HG03565 (cell line): Measurements from ENCODE around the gene GOLGA8T.
"Not testable (repeated sequence)": the region's sequence is repeated elsewhere in the genome, so short reads cannot be mapped to it uniquely, and the experiment has no call there.

Experiments used
- ATAC-seq: cut with Tn5 transposase; IDR thresholded peaks from one replicate; pipeline ENCODE4 v1.9.1; 2021; ENCODE audit warnings: mild to moderate bottlenecking, moderate library complexity; ENCODE audit not compliant: unreplicated experiment

GOLGA8T gene

GRCh38 chr15:30189754-30190153, 54.9 kb downstream of the GOLGA8T start:
- ATAC-seq, result not testable (repeated sequence)

GRCh38 chr15:30191143-30191542, 56.3 kb downstream of the GOLGA8T start:
- not testable (repeated sequence) for ATAC-seq

DNA sequence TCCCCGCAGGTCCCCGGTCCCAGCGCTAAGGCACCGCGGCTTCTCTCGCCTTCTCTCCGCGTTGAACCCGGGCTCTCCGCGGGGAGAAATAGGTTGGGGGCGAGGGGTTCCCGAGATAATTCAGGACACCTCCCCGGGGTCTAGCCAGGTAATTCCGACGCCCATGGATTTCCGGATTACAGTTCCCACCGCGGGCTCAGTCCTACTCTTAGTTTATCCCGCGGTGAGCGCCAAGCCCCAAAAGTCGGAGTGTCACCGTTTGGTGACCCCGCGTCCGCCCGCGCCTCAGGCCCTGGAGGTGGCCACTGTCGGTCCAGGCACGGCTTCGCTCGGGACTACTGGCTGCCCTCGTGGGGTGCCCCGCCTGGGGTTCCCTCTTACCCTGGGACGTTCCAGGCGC, 56.8 kb downstream of the GOLGA8T start:
- ATAC-seq, result not testable (repeated sequence)

DNA sequence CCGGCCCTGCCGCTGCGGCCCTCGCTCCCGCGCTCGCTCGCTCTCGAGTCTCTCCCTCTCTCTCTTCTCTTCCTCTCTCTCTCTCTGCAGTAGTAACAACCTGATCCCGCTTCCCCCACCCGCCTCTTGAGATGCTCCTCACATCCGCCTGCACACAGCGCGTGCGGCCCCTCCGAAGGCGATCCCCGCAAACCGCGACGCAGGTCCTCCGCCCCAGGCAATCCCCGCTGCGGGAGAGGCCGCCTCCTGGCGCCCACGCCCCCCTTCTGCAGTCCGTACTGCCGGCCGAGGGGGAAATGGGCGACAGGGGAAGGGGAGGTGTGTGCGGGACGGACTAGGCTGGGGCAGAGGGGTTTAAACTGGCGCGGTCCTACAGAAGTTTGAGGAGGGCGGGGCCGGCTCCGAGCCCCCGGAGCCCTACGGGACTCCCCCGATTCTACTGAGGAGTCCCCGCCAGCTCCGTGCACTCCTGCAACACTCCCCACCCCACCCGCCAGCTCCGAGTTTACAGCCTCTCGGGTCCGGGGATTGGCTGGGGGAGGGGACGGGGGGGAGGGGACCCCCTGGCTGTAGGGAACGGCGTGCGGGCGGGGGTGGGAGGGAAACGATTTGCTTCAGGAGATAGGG, 57.4 kb downstream of the GOLGA8T start:
- not testable (repeated sequence) for ATAC-seq

GRCh38 chr15:30192892-30193291, 58.0 kb downstream of the GOLGA8T start:
- not testable (repeated sequence) for ATAC-seq
